ENCODE data around the gene SSC5D. TPM values are rescaled to one million over a fixed set of nuclear protein-coding genes. Genes with fewer than 3 reads are reported as not detected.

Gene SSC5D
- total RNA-seq, 1 donor from 2014 or later = 7.6 TPM

DNA sequence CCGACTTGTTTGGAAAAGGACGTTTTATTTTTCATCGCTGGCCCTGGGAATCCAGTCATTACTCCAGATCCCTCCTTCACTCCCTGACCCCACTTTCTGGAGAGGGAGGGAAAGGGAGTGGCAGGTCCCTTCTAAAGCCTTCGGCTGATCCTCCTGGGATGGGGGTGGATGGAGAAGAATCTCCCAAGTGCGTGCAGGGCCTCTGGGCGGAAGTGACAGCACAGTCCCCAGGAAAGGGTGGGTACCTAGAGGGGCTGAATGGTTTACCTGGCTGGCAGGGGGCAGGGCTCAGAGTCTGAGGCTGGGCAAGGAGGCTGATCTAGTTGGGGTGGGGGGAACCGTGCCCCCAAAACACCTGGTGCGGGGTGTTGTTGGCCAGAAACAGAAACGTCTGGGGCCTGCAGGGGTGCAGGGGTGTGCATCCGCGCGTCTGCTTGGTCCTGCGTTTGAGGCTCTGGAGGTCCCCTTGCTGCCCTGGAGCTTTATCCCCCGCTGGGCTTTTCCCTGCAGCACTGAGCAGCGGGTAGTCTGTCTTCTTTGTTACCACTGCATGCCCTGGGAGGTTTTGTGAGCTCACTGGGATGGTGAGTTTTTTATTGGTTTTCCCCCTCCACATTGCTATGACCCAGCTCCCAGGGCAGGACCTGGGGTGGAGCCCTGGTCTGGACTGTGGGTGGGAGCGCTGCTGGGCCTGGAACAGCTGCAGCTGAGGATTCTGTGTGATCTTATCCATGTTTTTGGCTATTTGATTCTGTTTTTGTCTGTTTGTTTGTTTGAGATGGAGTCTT lies 14.8 kb upstream of the SSC5D start:
- TF ChIP-seq, protein P1, sequence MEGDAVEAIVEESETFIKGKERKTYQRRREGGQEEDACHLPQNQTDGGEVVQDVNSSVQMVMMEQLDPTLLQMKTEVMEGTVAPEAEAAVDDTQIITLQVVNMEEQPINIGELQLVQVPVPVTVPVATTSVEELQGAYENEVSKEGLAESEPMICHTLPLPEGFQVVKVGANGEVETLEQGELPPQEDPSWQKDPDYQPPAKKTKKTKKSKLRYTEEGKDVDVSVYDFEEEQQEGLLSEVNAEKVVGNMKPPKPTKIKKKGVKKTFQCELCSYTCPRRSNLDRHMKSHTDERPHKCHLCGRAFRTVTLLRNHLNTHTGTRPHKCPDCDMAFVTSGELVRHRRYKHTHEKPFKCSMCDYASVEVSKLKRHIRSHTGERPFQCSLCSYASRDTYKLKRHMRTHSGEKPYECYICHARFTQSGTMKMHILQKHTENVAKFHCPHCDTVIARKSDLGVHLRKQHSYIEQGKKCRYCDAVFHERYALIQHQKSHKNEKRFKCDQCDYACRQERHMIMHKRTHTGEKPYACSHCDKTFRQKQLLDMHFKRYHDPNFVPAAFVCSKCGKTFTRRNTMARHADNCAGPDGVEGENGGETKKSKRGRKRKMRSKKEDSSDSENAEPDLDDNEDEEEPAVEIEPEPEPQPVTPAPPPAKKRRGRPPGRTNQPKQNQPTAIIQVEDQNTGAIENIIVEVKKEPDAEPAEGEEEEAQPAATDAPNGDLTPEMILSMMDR (IDR thresholded peaks at IDR 0.05; ENCODE audit: partially characterized antibody, unreplicated experiment) = no peak
- Mint-ChIP-seq H3K27me3 (ENCODE audit: unreplicated experiment) (peaks cover 9% of the 10 kb centered on the region), H3K9me3 (ENCODE audit: unreplicated experiment) (peaks cover 11% of the 10 kb centered on the region), H3K27ac (ENCODE audit: unreplicated experiment) (no peak overlapping the region), H3K4me1 (ENCODE audit: low read depth, unreplicated experiment) (peaks cover 8% of the 10 kb centered on the region), H3K36me3 (ENCODE audit: unreplicated experiment) (no peaks in the 10 kb centered on the region), H3K4me3 (ENCODE audit: unreplicated experiment) (no peak overlapping the region)
- no peak for DNase-seq

DNA sequence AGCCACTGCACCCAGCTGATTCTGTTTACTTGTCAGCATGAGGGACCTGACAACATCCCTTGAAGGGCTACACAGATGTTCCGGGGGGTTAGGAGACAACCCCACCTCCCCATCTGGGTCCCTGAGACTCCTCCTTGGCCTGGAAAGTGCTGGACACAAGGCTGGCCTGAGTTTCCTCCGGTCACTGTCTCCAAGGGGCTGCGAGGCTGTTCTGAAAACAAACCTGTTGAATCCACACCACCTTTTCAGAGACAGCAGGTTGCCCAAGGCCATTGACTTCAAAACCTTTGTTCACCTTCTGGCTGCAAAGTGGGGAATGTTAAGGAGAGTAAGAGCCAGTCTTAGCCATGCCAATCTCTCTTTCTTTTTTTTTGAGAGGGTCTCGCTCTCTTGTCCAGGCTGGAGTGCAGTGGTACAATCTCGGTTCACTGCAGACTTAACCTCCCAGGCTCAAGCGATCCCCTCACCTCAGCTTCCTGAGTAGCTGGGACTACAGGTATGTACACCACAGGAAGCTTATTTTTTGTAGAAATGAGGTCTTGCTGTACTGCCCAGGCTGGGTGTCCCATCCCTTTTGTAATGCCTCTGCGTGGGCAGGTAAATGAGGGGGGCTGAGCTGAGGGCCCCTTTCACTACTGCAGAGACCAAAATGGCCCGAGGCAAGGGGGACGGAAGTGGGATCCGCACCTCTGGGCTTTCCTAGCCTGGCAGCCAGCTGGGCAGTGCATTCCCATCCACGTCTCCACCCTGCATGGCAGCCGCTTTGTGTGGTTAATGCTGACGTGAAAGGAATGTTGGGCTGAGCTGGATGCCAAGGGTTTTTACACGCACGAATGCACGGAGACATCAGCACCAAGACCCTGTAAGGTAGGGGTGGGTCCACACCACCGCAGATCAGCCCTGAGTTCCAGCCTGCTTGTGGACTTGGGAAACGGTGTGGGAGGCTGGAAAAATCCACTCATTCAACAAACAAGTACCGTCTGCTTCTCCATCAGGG lies 13.7 kb upstream of the SSC5D start:
- H3K27ac Mint-ChIP-seq (ENCODE audit: unreplicated experiment) = no peak overlapping the region
- H3K36me3 Mint-ChIP-seq (ENCODE audit: unreplicated experiment) = no peaks in the 10 kb centered on the region

DNA sequence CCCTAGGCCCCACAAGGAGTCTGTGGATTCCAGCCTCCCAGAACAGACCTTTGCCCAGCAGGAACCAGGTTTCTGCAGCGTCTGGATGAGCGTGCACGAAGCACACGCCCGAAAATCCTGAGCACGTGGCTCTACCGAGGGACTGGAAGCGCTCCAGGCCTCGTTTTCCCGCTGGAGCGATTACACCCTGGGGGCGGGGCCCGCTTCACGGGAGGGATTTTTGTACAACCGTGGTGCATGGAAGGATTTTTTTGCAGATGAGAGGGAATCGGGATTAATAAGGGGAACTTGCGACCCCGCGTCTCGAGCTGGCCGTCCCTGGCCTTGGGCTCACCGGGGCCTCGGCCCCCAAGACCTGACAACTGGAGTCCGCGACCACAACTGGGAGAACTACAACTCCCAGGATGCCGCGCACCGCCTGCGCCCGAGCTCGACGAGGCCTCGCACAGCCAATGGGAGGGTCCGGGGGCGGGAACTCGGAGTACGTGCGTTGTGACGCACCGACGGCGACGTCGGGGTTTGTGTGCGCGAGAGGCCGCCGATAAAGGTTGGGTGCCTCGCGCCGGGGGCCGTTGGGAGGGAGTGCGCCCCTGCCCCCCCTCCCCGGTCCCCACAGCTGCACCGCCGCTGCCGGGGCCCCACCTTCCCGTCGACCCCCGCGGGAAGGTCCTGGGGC lies 12.0 kb upstream of the SSC5D start, which contains the start of gene ZNF628:
ZNF628 (plus strand) TSS at position 518 of the 676 bp plus-strand sequence. CDS start 3,294 bp downstream, outside the sequence.
- Mint-ChIP-seq H3K9me3 (ENCODE audit: unreplicated experiment) (peaks cover 18% of the 10 kb centered on the region), H3K27me3 (ENCODE audit: unreplicated experiment) (peaks cover 14% of the 10 kb centered on the region), H3K4me3 (ENCODE audit: unreplicated experiment) (peak within 1 kb of the TSS; percentile 92), H3K4me1 (ENCODE audit: low read depth, unreplicated experiment) (peaks cover 20% of the 10 kb centered on the region), H3K36me3 (ENCODE audit: unreplicated experiment) (no peaks in the 10 kb centered on the region), H3K27ac (ENCODE audit: unreplicated experiment) (peak within 1 kb of the TSS; percentile 82)
- TF ChIP-seq, protein P1 (IDR thresholded peaks at IDR 0.05; ENCODE audit: partially characterized antibody, unreplicated experiment) = no peak
- peak; percentile 99 for DNase-seq

More for the DNA sequence above, 13.7 kb upstream of the SSC5D start:
- Mint-ChIP-seq H3K27me3 (ENCODE audit: unreplicated experiment) (peaks cover 9% of the 10 kb centered on the region), H3K9me3 (ENCODE audit: unreplicated experiment) (peaks cover 11% of the 10 kb centered on the region), H3K4me1 (ENCODE audit: low read depth, unreplicated experiment) (peaks cover 14% of the 10 kb centered on the region), H3K4me3 (ENCODE audit: unreplicated experiment) (no peak overlapping the region)
- TF ChIP-seq, protein P1 (IDR thresholded peaks at IDR 0.05; ENCODE audit: partially characterized antibody, unreplicated experiment) = no peak
- no peak for DNase-seq

DNA sequence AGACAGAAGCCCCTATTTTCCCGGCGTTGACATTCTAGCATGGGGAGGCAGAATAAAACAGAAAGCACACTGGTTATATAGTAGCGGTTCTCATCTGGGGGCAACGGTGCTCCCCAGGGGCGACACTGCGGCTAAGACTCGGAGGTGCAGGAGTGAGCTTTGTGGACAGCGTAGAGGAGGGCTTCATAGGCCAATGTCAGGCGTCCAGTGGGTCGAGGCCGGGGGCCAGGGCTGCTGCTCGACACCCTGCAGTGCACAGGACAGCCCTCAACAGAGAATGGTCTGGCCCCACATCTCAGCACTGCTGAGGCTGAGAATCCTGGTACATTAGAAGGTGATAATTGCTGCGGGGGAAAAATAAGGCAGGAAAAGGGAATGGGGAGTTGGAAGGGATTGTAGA lies 10.3 kb upstream of the SSC5D start:
- Mint-ChIP-seq H3K4me3 (ENCODE audit: unreplicated experiment) (peak overlapping the region; percentile 92), H3K27me3 (ENCODE audit: unreplicated experiment) (peaks cover 12% of the 10 kb centered on the region), H3K27ac (ENCODE audit: unreplicated experiment) (peak overlapping the region; percentile 26), H3K36me3 (ENCODE audit: unreplicated experiment) (no peaks in the 10 kb centered on the region), H3K4me1 (ENCODE audit: low read depth, unreplicated experiment) (peaks cover 20% of the 10 kb centered on the region), H3K9me3 (ENCODE audit: unreplicated experiment) (peaks cover 18% of the 10 kb centered on the region)
- no peak for DNase-seq
- TF ChIP-seq, protein P1 (IDR thresholded peaks at IDR 0.05; ENCODE audit: partially characterized antibody, unreplicated experiment) = no peak

All from glutamatergic neuron (in vitro differentiated cells).